DND-41 (cell line): Measurements from ENCODE around the gene JMJD8.

Experiments
- ATAC-seq: fragments of 200-7000 bp; cut with Tn5 transposase; 3 replicates; pipeline ENCODE4 v1.9.1; 2021; ENCODE audit warnings: low read depth; ENCODE audit not compliant: insufficient read depth
- DNase-seq: peaks from one replicate; pipeline ENCODE4 v3.0.0-alpha.2; 2020
- H2AFZ ChIP-seq: 2 replicates; pipeline ENCODE4 v1.6.0; 2012; ENCODE audit warnings: low read depth, low read length
- H3K27ac ChIP-seq: 2 replicates; pipeline ENCODE4 v1.5.1; 2012; ENCODE audit warnings: low read length, inconsistent platforms
- H3K27me3 ChIP-seq: fragments of 200-600 bp; sonication (generic); 2 replicates; pipeline ENCODE4 v1.6.0; 2012; ENCODE audit warnings: low read length, mild to moderate bottlenecking, inconsistent platforms; ENCODE audit not compliant: insufficient read depth, poor library complexity
- H3K36me3 ChIP-seq: 2 replicates; pipeline ENCODE4 v1.5.1; 2012; ENCODE audit warnings: low read length, inconsistent platforms; ENCODE audit not compliant: insufficient read depth
- H3K4me1 ChIP-seq: 2 replicates; pipeline ENCODE4 v1.5.1; 2012; ENCODE audit warnings: mild to moderate bottlenecking, low read length; ENCODE audit not compliant: insufficient read depth
- H3K4me2 ChIP-seq: 2 replicates; pipeline ENCODE4 v1.6.0; 2012; ENCODE audit warnings: mild to moderate bottlenecking, moderate library complexity, low read length, inconsistent platforms; ENCODE audit not compliant: insufficient read depth
- H3K4me3 ChIP-seq, 2 experiments: fragments of 200-600 bp in 1 of 2; shearing (Covaris generic) in 1 of 2; 2 replicates each; pipeline ENCODE4 v1.5.1; 2012 to 2016; ENCODE audit warnings: inconsistent platforms in 2 of 2, low read length in 2 of 2, mild to moderate bottlenecking in 2 of 2, low read depth in 1 of 2, moderate library complexity in 1 of 2
- H3K79me2 ChIP-seq: 2 replicates; pipeline ENCODE4 v1.6.0; 2012; ENCODE audit warnings: low read length, inconsistent platforms; ENCODE audit not compliant: insufficient read depth
- H3K9ac ChIP-seq: 2 replicates; pipeline ENCODE4 v1.6.0; 2012; ENCODE audit warnings: low read depth, mild to moderate bottlenecking, inconsistent platforms, low read length, moderate library complexity
- H3K9me3 ChIP-seq: 2 replicates; pipeline ENCODE4 v1.5.1; 2012; ENCODE audit warnings: low read length, moderate library complexity, mild to moderate bottlenecking, inconsistent platforms; ENCODE audit not compliant: insufficient read depth, severe bottlenecking
- H4K20me1 ChIP-seq: 2 replicates; pipeline ENCODE4 v1.6.0; 2012; ENCODE audit warnings: low read length; ENCODE audit not compliant: insufficient read depth
- CTCF ChIP-seq: IDR thresholded peaks from 2 replicates; pipeline ENCODE4 v1.5.1; 2012; ENCODE audit warnings: borderline replicate concordance, low read length, moderate library complexity, mild to moderate bottlenecking; ENCODE audit not compliant: poor library complexity, severe bottlenecking; ENCODE audit errors: extremely low read depth
- EZH2 ChIP-seq: IDR thresholded peaks from 3 replicates; pipeline ENCODE4 v1.6.1; 2012; ENCODE audit warnings: borderline replicate concordance, low read depth, mild to moderate bottlenecking, moderate library complexity, low read length, inconsistent platforms; ENCODE audit not compliant: severe bottlenecking

JMJD8 gene

GRCh38 chr16:687499-687898 lies 3.4 kb upstream of the JMJD8 start:
- ATAC-seq (no peak), DNase-seq (no peak)
- Histone ChIP-seq H3K4me1 (peaks cover 65% of the 10 kb centered on the region), H2AFZ (no peak overlapping the region), H3K4me2 (peak overlapping the region; percentile 19; the same call in 1 of the 2 replicates), H3K27me3 (no peaks in the 10 kb centered on the region), H3K36me3 (peaks cover 52% of the 10 kb centered on the region), H3K9ac (no peak overlapping the region), H3K9me3 (no peaks in the 10 kb centered on the region), H3K4me3 (no peak overlapping the region), H3K27ac (no peak overlapping the region), H4K20me1 (peaks cover 25% of the 10 kb centered on the region), H3K79me2 (peaks cover 35% of the 10 kb centered on the region)
- no peak for TF ChIP-seq EZH2

GRCh38 chr16:686459-687260 lies 2.5 kb upstream of the JMJD8 start:
- no peak for DNase-seq
- Histone ChIP-seq H3K4me3 (no peak overlapping the region), H3K4me1 (peaks cover 74% of the 10 kb centered on the region), H3K4me2 (no peak overlapping the region), H2AFZ (no peak overlapping the region), H3K9me3 (no peaks in the 10 kb centered on the region), H3K79me2 (peaks cover 44% of the 10 kb centered on the region), H3K36me3 (peaks cover 60% of the 10 kb centered on the region), H3K27me3 (no peaks in the 10 kb centered on the region), H4K20me1 (peaks cover 33% of the 10 kb centered on the region), H3K27ac (no peak overlapping the region), H3K9ac (no peak overlapping the region)
- ATAC-seq = no peak
- no peak for TF ChIP-seq CTCF

- H3K36me3 ChIP-seq = peaks cover 67% of the 10 kb centered on the region
- no peak for DNase-seq
- TF ChIP-seq CTCF (peak; percentile 51), EZH2 (no peak)
These were observed 1.8 kb upstream of the JMJD8 start for GRCh38 chr16:685967-686366.

GRCh38 chr16:684961-685696 lies 995 bp upstream of the JMJD8 start:
- ATAC-seq = no peak
- no peak for DNase-seq
- H3K4me3 ChIP-seq = peak overlapping the region in 1 of 2 experiments; percentile 98; a peak in 2 of 4 replicates
- peaks cover 69% of the 10 kb centered on the region for H3K36me3 ChIP-seq
- no peak overlapping the region for H3K27ac ChIP-seq
- no peak for TF ChIP-seq CTCF
- TF ChIP-seq EZH2 = no peak
- H4K20me1 ChIP-seq = peaks cover 45% of the 10 kb centered on the region
- no peaks in the 10 kb centered on the region for H3K27me3 ChIP-seq
- H3K9me3 ChIP-seq = no peaks in the 10 kb centered on the region
- no peak overlapping the region for H2AFZ ChIP-seq
- H3K4me2 ChIP-seq = peak overlapping the region; percentile 99
- H3K79me2 ChIP-seq = peaks cover 57% of the 10 kb centered on the region
- no peak overlapping the region for H3K9ac ChIP-seq
- peaks cover 76% of the 10 kb centered on the region for H3K4me1 ChIP-seq

More at GRCh38 chr16:685967-686366, 1.8 kb upstream of the JMJD8 start:
- Histone ChIP-seq H3K27ac (no peak overlapping the region), H3K4me1 (peaks cover 81% of the 10 kb centered on the region), H3K79me2 (peaks cover 51% of the 10 kb centered on the region), H3K4me2 (no peak overlapping the region), H4K20me1 (peaks cover 40% of the 10 kb centered on the region), H2AFZ (no peak overlapping the region), H3K4me3 (no peak overlapping the region), H3K9me3 (no peaks in the 10 kb centered on the region), H3K9ac (no peak overlapping the region), H3K27me3 (no peaks in the 10 kb centered on the region)
- no peak for ATAC-seq
